IPS DF 4.7 (cell line): ENCODE results near the gene TMEM161A.
"Not testable (repeated sequence)": the region's sequence is repeated elsewhere in the genome, so short reads cannot be mapped to it uniquely, and the experiment has no call there.

ENCODE experiments used
- DNase-seq: peaks from one replicate; pipeline ENCODE4 v3.0.0-alpha.2; 2013; ENCODE audit warnings: low spot score; ENCODE audit errors: extremely low read depth

The TMEM161A gene

DNA sequence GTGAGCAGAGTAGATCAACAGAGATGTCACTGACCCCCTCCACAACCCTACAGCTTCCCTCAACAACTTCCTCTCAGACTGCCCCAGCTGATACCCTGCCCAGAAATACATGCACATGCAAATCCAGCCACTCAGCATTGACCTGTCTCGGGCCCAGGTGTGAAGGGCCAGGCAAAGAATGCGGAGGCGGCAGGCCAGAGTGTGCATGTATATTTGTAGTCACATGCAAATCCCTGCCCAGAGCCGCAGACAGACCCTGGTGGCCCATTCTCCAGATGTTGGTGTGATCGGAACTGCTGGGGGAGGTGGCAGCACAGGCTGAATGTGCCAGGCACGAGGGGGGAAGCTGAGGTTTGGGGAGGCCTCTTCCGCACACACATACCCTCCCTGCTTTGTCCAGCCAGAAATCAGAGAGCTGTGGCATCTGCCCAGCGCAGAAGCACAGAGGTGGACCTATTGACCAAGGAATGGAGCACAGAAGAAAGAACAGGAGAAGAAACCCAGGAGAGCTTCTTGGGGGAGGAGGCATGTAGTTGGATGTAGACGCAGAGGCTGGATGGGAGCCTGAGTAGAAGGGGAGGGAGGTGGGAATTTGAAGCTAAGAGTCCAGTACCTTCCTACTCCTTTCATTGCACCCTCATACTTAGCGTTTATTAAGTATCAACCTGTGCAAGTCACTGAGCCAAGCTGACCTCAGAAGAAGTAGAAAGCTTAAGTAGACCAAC lies 17.4 kb upstream of the TMEM161A start:
- no peak for DNase-seq

DNA sequence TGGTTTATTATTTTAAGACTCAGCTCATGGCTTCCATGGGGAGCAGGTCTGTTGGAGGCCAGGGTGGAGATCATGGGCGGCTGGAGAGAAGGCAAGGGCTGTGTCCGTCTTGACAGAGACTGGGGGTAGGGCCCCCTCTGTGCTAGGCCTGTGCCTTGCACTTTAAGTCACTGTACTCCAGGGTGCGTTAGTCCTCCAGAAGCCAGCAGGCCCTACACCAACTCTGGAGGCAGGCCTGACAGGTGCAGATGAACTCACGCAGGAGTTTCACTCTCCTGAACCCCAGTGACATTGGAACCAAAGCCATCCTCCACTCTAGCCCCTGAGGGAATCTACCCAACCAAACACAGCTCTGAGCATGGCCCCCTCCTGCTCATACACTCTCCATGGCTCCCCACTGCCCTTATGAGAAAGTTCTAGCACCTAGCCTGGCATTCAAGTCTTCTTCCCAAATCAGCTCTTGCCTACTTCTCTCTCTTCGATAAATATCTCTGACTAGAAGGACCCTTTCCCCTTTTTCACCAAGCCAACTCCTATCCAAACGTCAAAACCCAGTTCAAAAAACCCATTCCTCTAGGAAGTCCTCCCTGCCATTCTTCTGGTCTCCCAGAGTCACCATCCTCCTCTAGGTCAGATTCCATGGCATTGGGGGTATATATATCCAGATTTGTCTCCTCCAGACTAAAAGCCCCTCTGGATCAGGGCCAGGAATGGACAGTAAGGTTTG lies 16.7 kb upstream of the TMEM161A start:
- DNase-seq, result no peak

DNA sequence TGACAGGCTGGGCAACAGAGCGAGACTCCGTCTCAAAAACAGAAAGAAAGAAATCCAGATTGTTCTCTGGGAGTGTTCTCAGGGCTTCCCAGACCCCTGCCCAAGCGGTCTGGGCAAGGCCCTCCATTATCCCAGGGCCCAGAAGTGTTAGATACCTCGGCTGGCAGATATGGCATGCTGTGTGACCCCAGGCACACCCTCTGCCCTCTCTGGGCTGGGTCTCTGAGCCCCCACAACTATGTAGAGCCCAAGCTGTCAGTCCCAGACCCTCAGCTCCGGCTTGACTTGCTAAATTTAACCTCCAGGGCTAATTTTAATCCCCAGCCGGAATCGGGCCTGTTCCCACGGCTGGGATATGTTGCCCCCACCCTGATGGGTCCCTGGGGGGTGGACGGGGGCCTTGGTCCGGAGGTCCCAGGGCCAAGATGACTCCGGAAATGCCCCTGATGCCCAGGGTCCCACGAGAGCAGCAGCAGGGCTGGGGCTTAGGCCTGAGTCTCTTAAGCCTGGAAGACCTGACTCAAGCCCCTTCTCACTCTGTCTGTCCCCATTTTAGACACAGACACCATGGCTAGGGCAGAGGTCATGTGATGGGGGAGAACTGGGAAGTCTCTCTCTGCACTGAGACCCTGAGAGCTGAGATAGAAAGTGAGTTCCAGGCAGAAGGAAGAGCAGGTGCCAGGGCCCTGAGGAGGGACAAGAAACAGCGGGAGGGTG lies 14.5 kb upstream of the TMEM161A start:
- no peak for DNase-seq

DNA sequence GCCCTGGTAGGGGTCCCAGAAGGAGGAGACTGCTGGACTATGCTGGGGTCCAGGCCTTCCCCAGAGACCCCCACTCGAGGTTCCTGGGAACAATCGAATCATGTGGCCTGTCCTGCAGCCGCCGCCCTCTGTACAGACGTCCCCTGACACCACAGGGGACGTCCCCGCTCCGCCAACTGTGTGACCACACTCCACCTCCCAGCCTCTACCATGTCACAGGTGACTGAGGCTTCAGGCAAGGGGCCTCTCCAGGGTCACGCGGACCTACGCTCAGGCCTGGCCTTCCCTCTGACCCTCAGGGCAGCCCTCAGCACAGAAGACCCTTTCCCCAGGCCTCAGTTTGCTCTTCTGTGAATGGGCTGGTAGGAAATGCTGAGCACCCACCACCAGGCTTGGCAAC lies 13.1 kb upstream of the TMEM161A start:
- no peak for DNase-seq

DNA sequence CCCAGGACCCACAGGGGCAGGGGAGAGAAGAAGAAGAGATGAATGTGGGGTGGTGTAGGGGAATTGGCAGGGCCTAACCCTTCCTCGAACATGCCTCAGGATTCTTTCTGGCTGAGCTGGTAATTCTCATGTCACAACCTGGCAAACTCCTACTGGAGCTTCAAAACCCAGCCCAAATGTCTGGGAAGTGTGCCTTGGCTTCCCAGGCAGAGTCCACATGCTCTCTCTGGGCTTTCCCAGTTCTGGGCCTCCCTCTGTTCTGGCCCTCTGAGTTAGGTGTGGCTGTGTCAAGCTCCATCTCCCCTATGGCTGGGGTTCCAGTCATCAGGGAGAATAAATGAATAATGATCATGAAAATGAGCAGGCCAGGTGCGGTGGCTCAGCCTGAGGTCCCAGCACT lies 11.2 kb upstream of the TMEM161A start:
- no peak for DNase-seq

DNA sequence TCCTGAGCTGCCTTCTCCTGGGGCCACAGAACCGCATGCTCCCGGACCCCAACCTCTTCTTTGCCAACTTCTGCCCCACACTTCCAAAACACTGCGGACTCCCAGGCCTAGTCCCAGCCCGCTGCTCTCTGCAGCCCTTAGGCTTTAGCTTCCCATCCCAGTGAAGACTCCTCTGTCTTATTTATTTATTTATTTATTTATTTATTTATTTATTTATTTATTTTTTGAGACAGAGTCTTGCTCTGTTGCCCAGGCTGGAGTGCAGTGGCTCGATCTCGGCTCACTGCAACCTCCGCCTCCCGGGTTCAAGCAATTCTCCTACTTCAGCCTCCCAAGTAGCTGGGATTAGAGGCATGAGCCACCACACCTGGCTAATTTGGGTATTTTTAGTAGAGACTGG lies 10.2 kb upstream of the TMEM161A start:
- DNase-seq, result not testable (repeated sequence)

DNA sequence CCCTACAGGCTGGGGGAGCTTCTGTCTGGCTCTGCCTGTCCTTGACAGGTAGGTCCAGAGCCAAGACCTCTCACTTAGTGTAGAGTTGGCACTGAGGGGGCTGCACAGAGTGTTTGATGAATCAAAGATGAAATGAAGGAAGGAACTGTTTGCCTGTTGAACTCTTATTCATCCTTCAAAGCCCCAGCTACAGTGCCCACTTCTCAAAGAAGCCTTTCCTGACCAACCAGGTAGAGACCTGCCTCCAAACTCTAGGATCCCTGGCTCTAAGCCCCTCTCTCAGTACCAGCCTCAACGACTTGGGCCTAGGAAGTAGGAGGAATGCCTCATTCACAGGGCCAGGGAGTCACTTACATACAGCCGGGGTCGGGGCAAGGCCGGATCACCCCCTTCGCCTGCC lies 9.1 kb upstream of the TMEM161A start:
- no peak for DNase-seq

DNA sequence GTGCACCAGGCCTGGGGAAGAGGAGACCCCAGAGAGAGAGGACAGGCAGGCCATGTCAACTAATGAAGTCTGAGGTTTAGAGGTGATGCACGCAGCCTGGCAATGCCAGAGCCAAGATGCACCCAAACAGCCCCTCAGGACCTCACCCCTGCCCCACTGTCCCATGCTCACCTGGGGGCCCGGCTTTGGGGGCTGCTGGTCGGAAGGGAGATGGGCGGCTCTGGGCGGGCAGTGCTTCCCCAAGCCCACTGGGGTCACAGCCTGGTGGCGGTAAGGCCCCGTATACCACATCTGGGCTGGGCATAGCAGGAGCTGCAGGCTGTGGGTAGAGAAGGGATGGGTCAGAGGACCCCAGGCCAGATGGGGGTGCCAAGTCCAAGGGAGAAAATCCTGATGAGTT lies 8.6 kb upstream of the TMEM161A start:
- no peak for DNase-seq

DNA sequence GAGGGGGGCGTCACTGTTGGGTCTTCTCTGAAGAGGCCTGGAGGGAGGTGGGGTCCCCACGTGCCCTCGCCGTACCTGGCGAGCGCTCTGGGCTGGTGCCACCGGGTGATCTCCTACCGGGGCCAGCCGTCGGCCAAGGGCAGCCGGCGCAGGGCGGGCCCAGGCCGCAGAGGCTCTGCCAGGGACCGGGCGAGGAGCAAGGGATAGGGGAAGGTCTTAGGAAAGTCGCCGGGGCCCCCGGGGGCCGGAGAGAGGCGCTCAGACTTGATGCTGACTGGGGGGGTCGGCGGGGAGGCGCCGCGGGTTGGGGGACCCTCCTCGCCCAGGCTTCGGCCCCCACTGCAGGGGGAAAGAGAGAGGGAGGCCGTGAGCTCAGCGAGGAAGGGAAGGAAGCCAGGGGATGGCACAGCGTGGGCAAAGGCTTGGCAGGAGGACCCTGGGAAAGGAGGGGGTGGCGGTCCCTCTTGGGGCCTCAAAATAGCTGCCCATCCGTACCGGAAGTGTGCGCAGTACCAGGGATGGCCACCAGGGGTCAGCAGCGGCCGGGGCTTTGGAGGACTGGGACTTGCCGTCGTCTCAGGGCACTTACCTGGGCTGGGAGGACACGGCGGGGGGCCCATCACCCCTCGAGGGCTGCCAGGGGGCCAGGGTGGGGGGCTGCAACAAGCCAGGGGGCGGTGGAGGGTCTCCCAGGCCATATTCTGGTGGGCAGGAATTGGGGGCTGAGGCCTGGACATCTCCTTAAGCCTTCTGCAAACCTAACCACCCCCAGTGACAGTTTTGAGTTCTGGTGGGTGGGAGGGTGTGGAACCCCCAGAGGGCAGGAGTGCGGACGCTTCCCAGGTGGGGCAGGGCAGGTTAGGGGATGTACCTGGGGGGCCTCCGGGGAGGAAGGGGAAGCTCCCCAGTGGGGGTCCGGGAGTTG lies 7.7 kb upstream of the TMEM161A start:
- DNase-seq, result no peak

DNA sequence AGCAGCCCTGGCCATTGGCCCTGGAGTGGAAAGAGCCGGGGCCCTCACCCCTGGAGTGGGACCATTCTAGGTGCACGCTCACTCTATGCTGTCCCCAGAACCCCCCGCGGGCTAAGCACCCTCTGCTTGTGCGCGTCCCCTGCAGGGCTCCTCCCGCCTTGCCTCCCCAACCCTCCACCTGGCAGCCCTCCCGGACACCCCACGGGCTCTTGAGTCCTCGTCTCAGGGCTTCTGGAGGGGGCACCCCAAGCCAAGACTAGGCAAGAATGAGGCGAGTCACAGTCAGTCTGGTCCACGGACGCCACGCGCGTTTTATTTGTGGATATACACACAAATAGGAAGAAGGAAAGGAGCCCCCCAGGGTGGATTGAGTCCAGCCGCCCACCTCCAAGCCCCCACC lies 7.0 kb upstream of the TMEM161A start:
- DNase-seq, result no peak

DNA sequence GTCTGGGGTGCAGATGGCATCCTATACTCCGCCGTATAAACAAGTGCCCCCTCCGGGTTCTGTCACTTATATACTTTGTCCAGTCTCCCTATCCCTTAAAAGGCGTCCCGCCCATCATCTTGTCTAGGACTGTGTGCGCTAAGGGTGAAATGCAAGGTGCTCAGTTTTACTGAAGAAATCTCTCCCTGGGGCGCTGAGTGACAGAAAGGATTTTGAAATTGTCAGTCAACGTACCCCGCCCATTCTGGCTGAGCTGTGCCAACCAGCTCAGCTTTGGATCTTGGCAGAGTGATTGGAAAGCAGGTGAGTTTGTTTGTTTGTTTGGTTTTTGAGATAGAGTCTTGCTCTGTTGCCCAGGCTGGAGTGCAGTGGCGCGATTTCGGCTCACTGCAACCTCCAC lies 4.1 kb upstream of the TMEM161A start:
- no peak for DNase-seq

DNA sequence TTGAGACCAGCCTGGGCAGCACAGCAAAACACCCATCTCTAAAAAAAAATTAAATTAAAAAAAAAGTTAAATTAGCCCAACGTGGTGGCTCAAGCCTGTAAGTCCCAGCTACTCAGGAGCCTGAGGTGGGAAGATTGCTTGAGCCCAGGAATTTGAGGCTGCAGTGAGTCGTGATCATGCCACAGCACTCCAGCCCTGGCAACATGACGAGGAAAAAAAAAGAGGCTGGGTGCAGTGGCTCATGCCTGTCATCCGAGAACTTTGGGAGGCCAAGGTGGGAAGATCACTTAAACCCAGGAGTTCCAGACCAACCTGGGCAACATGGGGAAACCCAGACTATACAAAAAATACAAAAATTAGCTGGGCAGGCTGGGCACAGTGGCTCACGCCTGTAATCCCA lies 2.2 kb upstream of the TMEM161A start:
- DNase-seq, result no peak

DNA sequence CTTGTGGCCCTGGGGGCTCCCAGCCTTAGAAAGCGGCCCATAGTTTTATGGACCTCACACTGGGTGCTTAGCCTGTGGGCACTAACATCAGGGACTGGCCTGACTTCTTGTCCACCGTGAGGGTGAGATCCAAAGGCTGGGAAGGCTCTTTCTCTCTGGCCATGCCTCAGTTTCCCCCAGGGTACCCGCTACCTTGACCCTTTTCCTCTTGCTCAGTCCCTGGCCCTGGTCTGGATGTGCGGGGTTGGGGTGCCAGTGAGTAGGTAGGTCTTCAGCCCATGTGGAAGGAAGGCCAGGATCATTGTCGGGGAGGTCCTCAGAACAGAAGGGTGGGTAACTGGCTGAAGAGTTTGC lies 1.6 kb upstream of the TMEM161A start:
- no peak for DNase-seq

DNA sequence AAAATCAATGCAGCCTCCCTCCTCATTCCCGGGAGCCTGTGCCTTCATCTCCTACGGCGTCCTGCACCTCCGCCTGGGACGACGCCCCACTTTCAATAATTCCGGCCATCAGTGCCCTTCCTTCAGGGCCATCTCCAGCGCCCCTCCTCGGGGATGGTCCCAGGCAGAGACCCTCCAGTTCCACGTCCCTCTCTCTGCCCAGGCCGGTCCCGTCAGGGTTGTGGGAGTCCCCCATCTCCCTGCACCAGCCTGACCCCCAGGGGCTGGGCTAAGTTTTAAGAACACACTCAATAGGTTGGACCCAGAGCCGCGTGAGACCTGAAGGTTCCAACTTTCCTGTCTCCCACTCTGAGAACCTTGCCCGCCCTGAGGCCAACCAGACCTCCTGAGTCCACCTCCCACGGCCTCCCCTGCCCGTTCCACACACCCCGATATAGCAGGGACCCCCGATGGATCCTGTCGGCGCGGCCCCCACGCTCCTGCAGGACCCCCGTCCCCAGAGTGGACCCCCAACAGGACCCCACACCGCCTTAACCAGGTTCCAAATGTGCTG lies 646 bp downstream of the TMEM161A start:
- DNase-seq, result no peak

DNA sequence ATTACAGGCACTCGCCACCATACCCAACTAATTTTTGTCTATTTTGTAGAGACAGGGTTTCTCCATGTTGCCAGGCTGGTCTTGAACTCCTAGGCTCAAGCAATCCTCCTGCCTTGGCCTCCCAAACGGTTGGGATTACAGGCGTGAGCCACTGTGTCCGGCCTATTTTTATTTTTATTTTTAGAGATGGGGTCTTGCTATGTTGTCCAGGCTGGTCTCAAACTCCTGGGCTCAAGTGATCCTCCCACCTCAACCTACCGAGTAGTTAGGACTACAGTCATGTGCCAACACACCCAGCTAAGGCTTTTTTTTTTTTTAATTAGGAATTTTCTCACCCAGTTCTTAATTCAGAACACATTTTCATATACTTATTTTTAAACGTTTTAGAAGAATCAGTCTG lies 2.6 kb downstream of the TMEM161A start:
- DNase-seq, result not testable (repeated sequence)

DNA sequence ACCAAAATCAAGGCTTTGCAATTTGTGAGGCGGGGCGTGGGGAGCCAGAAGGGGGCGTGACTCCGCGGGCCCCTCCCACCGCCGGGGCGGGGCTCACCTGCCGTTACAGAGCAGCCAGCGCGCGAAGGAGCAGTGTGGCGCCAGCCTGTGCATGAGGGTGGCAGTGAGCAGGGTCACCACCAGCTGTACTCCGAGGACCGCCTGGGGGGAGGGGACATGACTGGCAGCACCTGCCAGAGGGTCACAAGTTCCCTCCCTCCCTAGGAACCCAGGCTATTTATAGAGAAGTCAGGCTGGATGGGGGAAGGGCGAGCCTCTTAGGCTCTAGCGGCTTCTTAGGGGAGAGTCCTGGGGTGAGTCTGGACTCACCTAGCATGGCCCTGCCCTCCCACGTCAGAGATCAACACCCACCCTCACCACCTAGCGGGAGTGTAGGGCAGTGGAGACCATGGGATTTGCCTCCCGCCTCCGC lies 3.6 kb downstream of the TMEM161A start:
- no peak for DNase-seq

DNA sequence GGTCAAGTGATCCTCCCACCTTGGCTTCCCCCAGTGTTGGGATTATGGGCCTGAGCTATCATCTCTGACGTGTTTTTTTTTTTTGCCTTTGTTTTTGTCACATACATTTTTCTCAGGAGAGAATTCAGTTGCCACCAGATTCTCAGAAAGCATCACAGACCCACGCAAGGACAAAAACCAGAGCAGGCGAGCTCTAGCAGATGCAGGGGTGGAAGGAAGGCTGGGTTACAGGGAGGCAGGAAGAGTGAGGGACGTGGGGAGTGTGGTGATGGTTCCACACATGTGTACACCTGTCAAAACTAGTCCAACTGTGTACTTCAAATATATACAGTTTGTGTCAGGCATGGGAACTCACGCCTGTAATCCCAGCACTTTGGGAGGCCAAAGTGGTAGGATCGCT lies 4.3 kb downstream of the TMEM161A start:
- DNase-seq, result no peak

DNA sequence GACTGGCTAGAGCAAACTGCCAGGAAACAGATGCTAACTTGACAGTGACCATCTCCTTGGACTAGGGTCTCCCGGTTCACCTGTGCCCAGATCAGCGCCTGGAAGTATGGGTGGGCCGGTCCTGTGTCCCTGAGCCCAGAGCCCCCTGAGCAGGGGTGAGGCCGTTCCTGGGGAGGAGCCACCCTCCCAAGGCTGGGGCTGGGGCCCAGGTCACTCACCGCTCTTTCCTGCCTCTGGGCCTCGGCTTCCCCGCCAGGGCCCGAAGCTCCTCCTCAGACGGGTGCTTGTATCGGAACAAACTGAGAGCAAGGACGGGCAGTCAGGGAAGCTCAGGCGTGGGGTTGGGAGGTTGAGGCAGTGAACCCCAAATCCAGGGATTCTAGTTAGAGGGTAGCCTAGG lies 5.4 kb downstream of the TMEM161A start:
- DNase-seq, result no peak

DNA sequence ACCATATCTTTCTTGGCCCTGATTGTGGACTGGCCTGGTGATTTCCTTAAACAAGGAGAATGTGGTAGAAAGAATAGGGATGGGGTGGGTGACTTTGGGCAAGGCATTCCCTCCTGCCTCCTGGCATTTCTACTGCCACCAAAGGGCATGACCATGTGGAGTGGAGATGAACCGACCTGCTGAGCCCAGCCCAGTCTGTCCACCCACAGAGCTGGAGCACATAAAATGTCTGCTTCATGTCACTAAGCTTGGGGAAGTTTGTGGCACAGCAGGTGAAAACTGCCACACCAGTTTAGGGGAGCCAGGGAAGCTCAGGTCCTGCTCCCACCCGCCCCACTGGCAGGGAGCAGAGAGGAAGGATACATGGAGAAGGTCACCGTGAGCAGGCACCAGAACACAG lies 6.3 kb downstream of the TMEM161A start:
- no peak for DNase-seq

DNA sequence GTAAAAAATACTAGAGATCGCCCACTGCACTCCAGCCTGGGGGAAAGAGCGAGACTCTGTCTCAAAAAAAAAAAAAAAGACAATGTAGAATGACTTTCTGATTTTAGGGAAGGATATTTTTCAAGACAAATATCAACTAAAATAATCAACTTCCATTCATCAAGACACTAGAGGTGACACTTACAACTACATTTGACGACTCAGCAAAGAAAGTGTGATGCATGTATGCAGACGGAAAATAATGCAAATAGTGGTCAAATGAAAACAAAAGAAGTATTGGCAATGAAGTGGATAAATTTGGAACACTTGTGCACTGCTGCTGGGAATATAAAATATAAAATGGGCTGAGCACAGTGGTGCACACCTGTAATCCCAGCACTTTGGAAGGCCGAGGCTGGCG lies 12.2 kb downstream of the TMEM161A start:
- DNase-seq, result no peak

DNA sequence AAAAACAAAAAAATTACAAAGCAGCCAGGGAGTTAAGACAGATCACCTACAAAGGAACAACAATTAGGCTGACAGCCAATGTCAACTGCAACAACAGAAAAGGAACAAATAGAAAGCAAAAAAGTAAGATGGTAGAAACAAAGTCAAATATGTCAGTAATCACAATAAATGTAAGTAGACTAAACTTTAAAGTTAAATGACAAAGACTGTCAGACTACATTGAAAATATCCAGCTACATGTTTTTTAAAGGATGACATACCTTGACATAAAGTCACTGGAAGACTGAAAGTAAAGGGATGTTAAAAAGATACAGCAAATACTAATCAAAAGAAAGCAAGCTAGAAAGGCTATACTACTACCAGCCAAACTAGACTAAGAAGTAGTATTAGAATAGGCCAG lies 14.9 kb downstream of the TMEM161A start:
- no peak for DNase-seq
